GM23338 (cell line): Measurements from ENCODE around the gene AGRN. TPM values are rescaled to one million over a fixed set of nuclear protein-coding genes. Genes with fewer than 3 reads are reported as not detected.

Experiments
- ATAC-seq: fragments of 200-7000 bp; cut with Tn5 transposase; 3 replicates; pipeline ENCODE4 v1.9.1; 2020
- DNase-seq: peaks from one replicate; pipeline ENCODE4 v3.0.0-alpha.2; 2015; ENCODE audit warnings: low spot score
- H2AFZ ChIP-seq: fragments of 200-600 bp; sonication (generic); 2 replicates; pipeline ENCODE4 v1.8.0; 2016; ENCODE audit warnings: antibody characterized with exemption, mild to moderate bottlenecking, moderate library complexity
- H3F3A ChIP-seq: fragments of 200-600 bp; sonication (generic); replicated peaks from 2 replicates; pipeline ENCODE4 v1.8.0; 2017; ENCODE audit warnings: antibody characterized with exemption, mixed run types, low read depth
- H3K27ac ChIP-seq: fragments of 200-600 bp; sonication (generic); 2 replicates; pipeline ENCODE4 v1.6.1; 2016; ENCODE audit warnings: low read depth
- H3K27me3 ChIP-seq: fragments of 200-600 bp; sonication (generic); 2 replicates; pipeline ENCODE4 v1.8.0; 2016; ENCODE audit warnings: mild to moderate bottlenecking, mixed run types, moderate library complexity; ENCODE audit not compliant: insufficient read depth
- H3K36me3 ChIP-seq: fragments of 200-600 bp; sonication (generic); 2 replicates; pipeline ENCODE4 v1.8.0; 2016; ENCODE audit warnings: mild to moderate bottlenecking; ENCODE audit not compliant: insufficient read depth
- H3K4me1 ChIP-seq: fragments of 200-600 bp; sonication (generic); 2 replicates; pipeline ENCODE4 v1.8.0; 2016; ENCODE audit warnings: mild to moderate bottlenecking, moderate library complexity; ENCODE audit not compliant: insufficient read depth
- H3K4me2 ChIP-seq: fragments of 200-600 bp; sonication (generic); 2 replicates; pipeline ENCODE4 v1.7.1; 2017; ENCODE audit warnings: mixed run types
- H3K4me3 ChIP-seq: fragments of 200-600 bp; sonication (generic); 2 replicates; pipeline ENCODE4 v1.6.1; 2016; ENCODE audit warnings: mixed run types
- H3K79me2 ChIP-seq: fragments of 200-600 bp; sonication (generic); replicated peaks from 2 replicates; pipeline ENCODE4 v1.8.0; 2017; ENCODE audit warnings: mild to moderate bottlenecking; ENCODE audit not compliant: insufficient read depth
- H3K9me2 ChIP-seq: fragments of 200-600 bp; sonication (generic); 2 replicates; pipeline ENCODE4 v1.8.0; 2017; ENCODE audit not compliant: insufficient read depth
- H4K20me1 ChIP-seq: fragments of 200-600 bp; sonication (generic); replicated peaks from 2 replicates; pipeline ENCODE4 v1.8.0; 2017; ENCODE audit warnings: mild to moderate bottlenecking; ENCODE audit not compliant: insufficient read depth
- H3K27ac Mint-ChIP-seq: 2 replicates; pipeline ENCODE4 v1.8.0; 2020; ENCODE audit warnings: inconsistent platforms, mild to moderate bottlenecking, moderate library complexity, mixed read lengths
- H3K27me3 Mint-ChIP-seq: 3 replicates; pipeline ENCODE4 v1.8.0; 2022; ENCODE audit warnings: low read depth, mild to moderate bottlenecking, moderate library complexity, mixed read lengths, inconsistent platforms; ENCODE audit not compliant: insufficient read depth, poor library complexity
- H3K36me3 Mint-ChIP-seq: 3 replicates; pipeline ENCODE4 v1.8.0; 2021; ENCODE audit warnings: low read depth, mild to moderate bottlenecking, inconsistent platforms, moderate library complexity, mixed read lengths
- H3K4me1 Mint-ChIP-seq: 3 replicates; pipeline ENCODE4 v1.8.0; 2020; ENCODE audit warnings: mild to moderate bottlenecking, inconsistent platforms, mixed read lengths
- H3K4me3 Mint-ChIP-seq: 3 replicates; pipeline ENCODE4 v1.8.0; 2021; ENCODE audit warnings: moderate library complexity, mild to moderate bottlenecking, inconsistent platforms, mixed read lengths
- H3K9me3 Mint-ChIP-seq: 3 replicates; pipeline ENCODE4 v1.8.0; 2020; ENCODE audit warnings: moderate library complexity, mild to moderate bottlenecking, inconsistent platforms, mixed read lengths
- CREB1 ChIP-seq: fragments of 250-450 bp; sonication (Bioruptor Pico); IDR thresholded peaks from 2 replicates; pipeline ENCODE4 v1.5.0; 2020; ENCODE audit warnings: low read depth, mild to moderate bottlenecking, moderate library complexity
- CTCF ChIP-seq, 2 experiments: fragments of 200-600 bp in 1 of 2; sonication (generic) in 1 of 2; conservative IDR thresholded peaks; 2 replicates each; pipeline versions ENCODE4 v1.5.1 to v1.6.1; 2016 to 2017; ENCODE audit warnings: antibody characterized with exemption in 2 of 2, low read depth in 2 of 2, mild to moderate bottlenecking in 2 of 2, moderate library complexity in 1 of 2
- ETS1 ChIP-seq: IDR thresholded peaks from 2 replicates; pipeline ENCODE4 v1.6.1; 2016; ENCODE audit warnings: antibody characterized with exemption
- EZH2 ChIP-seq: fragments of 200-600 bp; sonication (generic); IDR thresholded peaks from one replicate; pipeline ENCODE4 v1.8.0; 2017; ENCODE audit warnings: antibody characterized with exemption, mild to moderate bottlenecking, low read depth; ENCODE audit not compliant: unreplicated experiment
- EZH2phosphoT487 ChIP-seq: fragments of 200-600 bp; sonication (generic); IDR thresholded peaks from one replicate; pipeline ENCODE4 v1.8.1; 2018; ENCODE audit warnings: antibody characterized with exemption; ENCODE audit not compliant: unreplicated experiment
- JUNB ChIP-seq: IDR thresholded peaks from one replicate; pipeline ENCODE4 v1.6.1; 2016; ENCODE audit warnings: antibody characterized with exemption; ENCODE audit not compliant: unreplicated experiment
- NANOG ChIP-seq: IDR thresholded peaks from 2 replicates; pipeline ENCODE4 v1.6.1; 2016; ENCODE audit warnings: antibody characterized with exemption, borderline replicate concordance
- POLR2AphosphoS5 ChIP-seq: IDR thresholded peaks from 2 replicates; pipeline ENCODE4 v1.6.1; 2016; ENCODE audit warnings: antibody characterized with exemption, low read depth
- REST ChIP-seq: IDR thresholded peaks from one replicate; pipeline ENCODE4 v1.6.1; 2018; ENCODE audit warnings: antibody characterized with exemption; ENCODE audit not compliant: unreplicated experiment
- STAT1 ChIP-seq: IDR thresholded peaks from one replicate; pipeline ENCODE4 v1.6.1; 2016; ENCODE audit warnings: antibody characterized with exemption; ENCODE audit not compliant: unreplicated experiment
- ZNF114 ChIP-seq: fragments of 250-450 bp; sonication (Bioruptor Pico); IDR thresholded peaks from 2 replicates; pipeline ENCODE4 v1.5.0; 2020; ENCODE audit warnings: mild to moderate bottlenecking, moderate library complexity
- ZNF331 ChIP-seq: fragments of 250-450 bp; sonication (Bioruptor Pico); IDR thresholded peaks from 2 replicates; pipeline ENCODE4 v1.5.0; 2020; ENCODE audit warnings: low read depth, mild to moderate bottlenecking, moderate library complexity
- polyA plus RNA-seq: library from polyadenylated mRNA; unstranded; fragments of >200 nt; fragmentation: Nextera tagmentation; extraction: Ambion mirVana; gene quantifications from 2 replicates; pipeline ENCODE4 v1.2.1, GENCODE V29; 2016
- total RNA-seq: library from RNA; depleted of rRNA; stranded (reverse); fragments of >200 nt; shearing (Covaris generic); gene quantifications from 2 replicates; pipeline ENCODE4 v1.2.3, GENCODE V29; 2014
- TF ChIP-seq, protein P1 (sequence below): fragments of 250-450 bp; sonication (Bioruptor Pico); IDR thresholded peaks from 2 replicates; pipeline ENCODE4 v1.5.0; 2020; ENCODE audit warnings: mild to moderate bottlenecking, moderate library complexity

Gene AGRN
- total and polyA plus RNA-seq, 2 experiments from 2014 or later = 12.3 to 185 TPM

DNA sequence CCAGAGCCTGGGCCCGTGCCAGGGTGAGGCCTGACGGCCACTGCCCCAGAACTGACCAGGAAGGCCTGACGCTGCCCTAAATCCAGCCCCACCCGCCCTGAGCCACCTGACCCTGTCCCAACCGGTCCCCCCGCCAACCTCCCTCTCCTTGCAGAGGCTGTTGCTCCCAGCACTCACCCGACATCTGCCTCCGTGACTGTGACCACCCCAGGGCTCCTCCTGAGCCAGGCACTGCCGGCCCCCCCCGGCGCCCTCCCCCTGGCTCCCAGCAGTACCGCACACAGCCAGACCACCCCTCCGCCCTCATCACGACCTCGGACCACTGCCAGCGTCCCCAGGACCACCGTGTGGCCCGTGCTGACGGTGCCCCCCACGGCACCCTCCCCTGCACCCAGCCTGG lies 26.3 kb downstream of the AGRN start:
- H4K20me1 ChIP-seq = peaks cover 4% of the 10 kb centered on the region; the same call in 1 of the 2 replicates
- H3K36me3 ChIP-seq = no peaks in the 10 kb centered on the region
- no peak overlapping the region for H3K27ac Mint-ChIP-seq
- no peak overlapping the region for H3K27ac ChIP-seq
- no peak for TF ChIP-seq JUNB
- no peak for TF ChIP-seq STAT1
- TF ChIP-seq ZNF114 (CRISPR knock-in tag) = no peak
- TF ChIP-seq NANOG = no peak
- no peak for TF ChIP-seq EZH2phosphoT487
- TF ChIP-seq, protein P1, sequence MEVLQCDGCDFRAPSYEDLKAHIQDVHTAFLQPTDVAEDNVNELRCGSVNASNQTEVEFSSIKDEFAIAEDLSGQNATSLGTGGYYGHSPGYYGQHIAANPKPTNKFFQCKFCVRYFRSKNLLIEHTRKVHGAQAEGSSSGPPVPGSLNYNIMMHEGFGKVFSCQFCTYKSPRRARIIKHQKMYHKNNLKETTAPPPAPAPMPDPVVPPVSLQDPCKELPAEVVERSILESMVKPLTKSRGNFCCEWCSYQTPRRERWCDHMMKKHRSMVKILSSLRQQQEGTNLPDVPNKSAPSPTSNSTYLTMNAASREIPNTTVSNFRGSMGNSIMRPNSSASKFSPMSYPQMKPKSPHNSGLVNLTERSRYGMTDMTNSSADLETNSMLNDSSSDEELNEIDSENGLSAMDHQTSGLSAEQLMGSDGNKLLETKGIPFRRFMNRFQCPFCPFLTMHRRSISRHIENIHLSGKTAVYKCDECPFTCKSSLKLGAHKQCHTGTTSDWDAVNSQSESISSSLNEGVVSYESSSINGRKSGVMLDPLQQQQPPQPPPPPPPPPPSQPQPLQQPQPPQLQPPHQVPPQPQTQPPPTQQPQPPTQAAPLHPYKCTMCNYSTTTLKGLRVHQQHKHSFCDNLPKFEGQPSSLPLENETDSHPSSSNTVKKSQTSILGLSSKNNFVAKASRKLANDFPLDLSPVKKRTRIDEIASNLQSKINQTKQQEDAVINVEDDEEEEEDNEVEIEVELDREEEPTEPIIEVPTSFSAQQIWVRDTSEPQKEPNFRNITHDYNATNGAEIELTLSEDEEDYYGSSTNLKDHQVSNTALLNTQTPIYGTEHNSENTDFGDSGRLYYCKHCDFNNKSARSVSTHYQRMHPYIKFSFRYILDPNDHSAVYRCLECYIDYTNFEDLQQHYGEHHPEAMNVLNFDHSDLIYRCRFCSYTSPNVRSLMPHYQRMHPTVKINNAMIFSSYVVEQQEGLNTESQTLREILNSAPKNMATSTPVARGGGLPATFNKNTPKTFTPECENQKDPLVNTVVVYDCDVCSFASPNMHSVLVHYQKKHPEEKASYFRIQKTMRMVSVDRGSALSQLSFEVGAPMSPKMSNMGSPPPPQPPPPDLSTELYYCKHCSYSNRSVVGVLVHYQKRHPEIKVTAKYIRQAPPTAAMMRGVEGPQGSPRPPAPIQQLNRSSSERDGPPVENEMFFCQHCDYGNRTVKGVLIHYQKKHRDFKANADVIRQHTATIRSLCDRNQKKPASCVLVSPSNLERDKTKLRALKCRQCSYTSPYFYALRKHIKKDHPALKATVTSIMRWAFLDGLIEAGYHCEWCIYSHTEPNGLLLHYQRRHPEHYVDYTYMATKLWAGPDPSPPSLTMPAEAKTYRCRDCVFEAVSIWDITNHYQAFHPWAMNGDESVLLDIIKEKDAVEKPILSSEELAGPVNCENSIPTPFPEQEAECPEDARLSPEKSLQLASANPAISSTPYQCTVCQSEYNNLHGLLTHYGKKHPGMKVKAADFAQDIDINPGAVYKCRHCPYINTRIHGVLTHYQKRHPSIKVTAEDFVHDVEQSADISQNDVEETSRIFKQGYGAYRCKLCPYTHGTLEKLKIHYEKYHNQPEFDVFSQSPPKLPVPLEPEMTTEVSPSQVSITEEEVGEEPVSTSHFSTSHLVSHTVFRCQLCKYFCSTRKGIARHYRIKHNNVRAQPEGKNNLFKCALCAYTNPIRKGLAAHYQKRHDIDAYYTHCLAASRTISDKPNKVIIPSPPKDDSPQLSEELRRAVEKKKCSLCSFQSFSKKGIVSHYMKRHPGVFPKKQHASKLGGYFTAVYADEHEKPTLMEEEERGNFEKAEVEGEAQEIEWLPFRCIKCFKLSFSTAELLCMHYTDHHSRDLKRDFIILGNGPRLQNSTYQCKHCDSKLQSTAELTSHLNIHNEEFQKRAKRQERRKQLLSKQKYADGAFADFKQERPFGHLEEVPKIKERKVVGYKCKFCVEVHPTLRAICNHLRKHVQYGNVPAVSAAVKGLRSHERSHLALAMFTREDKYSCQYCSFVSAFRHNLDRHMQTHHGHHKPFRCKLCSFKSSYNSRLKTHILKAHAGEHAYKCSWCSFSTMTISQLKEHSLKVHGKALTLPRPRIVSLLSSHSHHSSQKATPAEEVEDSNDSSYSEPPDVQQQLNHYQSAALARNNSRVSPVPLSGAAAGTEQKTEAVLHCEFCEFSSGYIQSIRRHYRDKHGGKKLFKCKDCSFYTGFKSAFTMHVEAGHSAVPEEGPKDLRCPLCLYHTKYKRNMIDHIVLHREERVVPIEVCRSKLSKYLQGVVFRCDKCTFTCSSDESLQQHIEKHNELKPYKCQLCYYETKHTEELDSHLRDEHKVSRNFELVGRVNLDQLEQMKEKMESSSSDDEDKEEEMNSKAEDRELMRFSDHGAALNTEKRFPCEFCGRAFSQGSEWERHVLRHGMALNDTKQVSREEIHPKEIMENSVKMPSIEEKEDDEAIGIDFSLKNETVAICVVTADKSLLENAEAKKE = no peak
- no peak for TF ChIP-seq ETS1
- TF ChIP-seq CTCF (conservative IDR thresholded peaks at IDR 0.05; ENCODE audit: low read depth in 2 of 2) = no peak
- no peak for TF ChIP-seq EZH2
- TF ChIP-seq CREB1 (CRISPR knock-in tag) = no peak
- no peak for TF ChIP-seq ZNF331 (CRISPR knock-in tag)
- TF ChIP-seq REST = no peak
- TF ChIP-seq POLR2AphosphoS5 = no peak
- H3K9me3 Mint-ChIP-seq = no peaks in the 10 kb centered on the region; the same call in 2 of the 3 replicates
- no peaks in the 10 kb centered on the region for H3K27me3 ChIP-seq
- H3K27me3 Mint-ChIP-seq = peaks cover 9% of the 10 kb centered on the region
- H3K36me3 Mint-ChIP-seq = peaks cover 18% of the 10 kb centered on the region
- no peak overlapping the region for H3K4me2 ChIP-seq
- H2AFZ ChIP-seq = no peak overlapping the region
- H3K79me2 ChIP-seq = no peaks in the 10 kb centered on the region
- DNase-seq (no peak), ATAC-seq (no peak)
- H3K4me1 Mint-ChIP-seq = no peaks in the 10 kb centered on the region
- no peaks in the 10 kb centered on the region for H3F3A ChIP-seq
- no peaks in the 10 kb centered on the region for H3K9me2 ChIP-seq
- H3K4me3 Mint-ChIP-seq = no peak overlapping the region
- no peaks in the 10 kb centered on the region; the same call in 1 of the 2 replicates for H3K4me1 ChIP-seq
- no peak overlapping the region for H3K4me3 ChIP-seq
